AG09309 (cell line): ENCODE measurements around the gene POTEI.
"Not testable (repeated sequence)": the region's sequence is repeated elsewhere in the genome, so short reads cannot be mapped to it uniquely, and the experiment has no call there.

Experiments
- DNase-seq: peaks from one replicate; pipeline ENCODE4 v3.0.0-alpha.2; 2010; ENCODE audit warnings: low read depth
- H3K4me3 ChIP-seq: 2 replicates; pipeline ENCODE4 v1.5.1; 2011; ENCODE audit warnings: mild to moderate bottlenecking, low read depth, low read length, moderate library complexity; ENCODE audit not compliant: control insufficient read depth

POTEI gene

DNA sequence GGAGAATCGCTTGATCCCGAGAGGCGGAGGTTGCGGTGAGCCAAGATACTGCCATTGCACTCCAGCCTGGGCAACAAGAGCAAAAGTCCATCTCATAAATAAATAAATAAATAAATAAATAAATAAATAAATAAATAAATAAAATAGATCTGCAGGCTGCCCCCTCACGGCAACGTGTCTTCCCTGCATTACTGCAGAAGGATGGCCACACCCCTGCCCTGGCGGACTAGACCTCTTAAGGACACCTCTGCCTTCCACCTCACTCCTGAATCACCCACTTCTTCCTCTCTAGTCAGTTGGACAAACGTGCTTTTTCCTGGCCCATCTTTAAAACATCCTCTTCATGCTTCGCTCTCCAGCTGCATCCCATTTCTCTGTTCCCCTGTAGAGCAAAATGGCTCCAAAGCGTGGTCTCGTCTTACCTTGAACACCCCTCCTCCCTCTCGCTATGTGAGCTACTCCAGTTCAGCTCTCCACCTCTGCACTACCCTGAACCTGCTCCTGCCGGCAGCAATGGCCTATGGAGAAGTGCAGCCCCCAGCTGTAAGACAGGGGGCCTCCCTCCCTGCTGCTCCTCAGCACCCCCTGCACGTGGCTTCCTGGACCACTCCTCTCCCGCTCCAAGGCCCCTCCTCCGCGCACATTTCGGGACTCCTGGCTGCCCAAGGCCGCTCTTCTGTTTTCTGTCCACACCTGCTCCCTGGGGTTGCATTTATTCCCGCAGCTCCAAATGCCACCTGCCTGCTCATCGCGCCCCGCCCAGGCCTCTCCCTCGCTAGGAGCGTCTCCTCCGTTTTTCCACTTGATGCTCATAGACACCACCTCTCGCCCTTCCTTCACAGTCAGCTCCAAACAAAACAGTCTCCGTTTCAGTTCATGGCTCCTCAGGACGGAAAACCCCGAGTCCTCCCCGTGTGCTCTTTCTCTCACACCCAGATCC, 1.9 kb upstream of the POTEI start:
- H3K4me3 ChIP-seq, DNase-seq: not testable (repeated sequence)

DNA sequence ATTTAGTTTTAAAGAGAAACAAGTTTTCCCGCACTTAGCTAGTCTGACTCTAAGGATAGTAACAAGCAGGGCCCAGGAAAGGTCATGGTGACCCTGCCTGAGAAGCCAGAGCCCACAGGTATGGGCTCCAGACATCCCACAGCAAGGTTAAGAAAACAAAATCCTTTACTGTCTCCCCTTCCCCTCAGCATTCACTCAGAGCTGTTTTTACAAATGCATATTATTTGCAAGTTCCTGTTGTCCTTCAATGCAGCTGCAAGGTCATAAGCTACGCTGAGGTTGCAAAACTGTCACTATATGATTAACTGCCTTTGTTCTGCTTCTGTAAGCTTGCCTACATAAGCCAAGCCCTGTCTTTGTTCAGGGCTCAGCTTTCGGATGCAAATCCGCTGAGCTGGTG, 18.1 kb downstream of the POTEI start:
- DNase-seq = not testable (repeated sequence)

DNA sequence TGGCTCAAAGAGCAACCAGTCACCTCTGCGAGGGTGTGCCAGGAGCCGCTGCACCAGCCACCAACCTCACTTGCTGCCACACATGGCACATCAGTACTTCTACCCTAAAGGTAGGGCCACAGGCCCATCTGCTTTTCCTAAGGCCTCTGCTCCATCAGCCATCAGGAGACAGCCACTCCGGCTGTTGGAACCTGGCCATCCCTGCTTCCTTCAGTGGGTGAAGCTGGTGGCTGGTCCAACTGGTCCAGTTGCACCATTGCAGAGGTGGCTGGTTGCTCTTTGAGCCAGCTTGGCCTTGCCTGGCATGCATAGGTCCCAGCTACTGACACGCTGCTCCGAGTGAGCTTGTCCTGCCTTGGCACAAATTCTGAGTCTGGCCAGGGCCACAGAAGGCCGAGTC, 53.7 kb downstream of the POTEI start:
- DNase-seq, H3K4me3 ChIP-seq: not testable (repeated sequence)

More for the DNA sequence above, 18.1 kb downstream of the POTEI start:
- H3K4me3 ChIP-seq = not testable (repeated sequence)

DNA sequence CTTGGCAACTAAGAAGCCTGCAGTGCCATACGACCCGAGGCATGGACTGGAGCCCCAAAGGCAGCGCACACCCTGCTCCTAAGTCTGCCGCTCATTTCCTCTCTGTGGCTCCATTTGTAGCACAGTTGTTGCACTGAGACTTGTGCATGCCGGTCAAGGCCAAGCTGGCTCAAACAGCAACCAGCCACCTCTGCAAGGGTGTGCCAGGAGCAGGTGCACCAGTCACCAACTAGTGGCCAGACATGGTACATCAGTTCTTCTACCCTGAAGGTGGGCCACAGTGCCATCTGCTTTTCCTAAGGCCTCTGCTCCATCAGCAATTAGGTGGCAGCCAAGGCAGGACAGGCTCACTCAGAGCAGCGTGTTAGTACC, 54.4 kb downstream of the POTEI start:
- not testable (repeated sequence) for DNase-seq

DNA sequence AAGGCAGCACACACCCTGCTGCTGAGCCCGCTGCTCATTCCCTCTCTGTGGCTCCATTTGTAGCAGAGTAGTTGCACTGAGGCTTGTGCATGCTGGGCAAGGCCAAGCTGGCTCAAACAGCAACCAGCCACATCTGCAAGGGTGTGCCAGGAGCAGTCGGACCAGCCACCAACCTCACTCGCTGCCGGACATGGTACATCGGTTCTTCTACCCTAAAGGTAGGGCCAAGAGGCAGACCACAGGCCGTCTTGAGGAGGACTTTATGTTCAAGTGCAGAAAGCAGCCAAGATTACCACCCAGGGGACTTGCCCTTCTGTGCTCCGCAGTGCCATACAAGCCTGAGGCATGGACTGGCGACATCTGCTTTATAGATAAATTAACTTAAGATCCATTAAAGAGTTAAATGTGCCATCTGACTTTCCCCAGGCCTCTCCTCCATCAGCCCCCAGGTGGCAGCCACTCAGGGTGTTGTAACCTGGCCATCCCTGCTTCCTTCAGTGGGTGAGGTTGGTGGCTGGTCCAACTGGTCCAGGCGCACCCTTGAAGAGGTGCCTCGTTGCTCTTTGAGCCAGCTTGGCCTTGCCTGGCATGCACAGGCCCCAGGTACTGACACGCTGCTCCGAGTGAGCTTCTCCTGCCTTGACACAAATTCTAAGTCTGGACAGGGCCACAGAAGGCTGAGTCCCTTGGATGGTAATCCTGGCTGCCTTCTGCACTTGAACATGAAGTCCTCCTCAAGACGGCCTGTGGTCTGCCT, 55.0 kb downstream of the POTEI start:
- DNase-seq, H3K4me3 ChIP-seq: not testable (repeated sequence)

More for the DNA sequence above, 54.4 kb downstream of the POTEI start:
- not testable (repeated sequence) for H3K4me3 ChIP-seq

DNA sequence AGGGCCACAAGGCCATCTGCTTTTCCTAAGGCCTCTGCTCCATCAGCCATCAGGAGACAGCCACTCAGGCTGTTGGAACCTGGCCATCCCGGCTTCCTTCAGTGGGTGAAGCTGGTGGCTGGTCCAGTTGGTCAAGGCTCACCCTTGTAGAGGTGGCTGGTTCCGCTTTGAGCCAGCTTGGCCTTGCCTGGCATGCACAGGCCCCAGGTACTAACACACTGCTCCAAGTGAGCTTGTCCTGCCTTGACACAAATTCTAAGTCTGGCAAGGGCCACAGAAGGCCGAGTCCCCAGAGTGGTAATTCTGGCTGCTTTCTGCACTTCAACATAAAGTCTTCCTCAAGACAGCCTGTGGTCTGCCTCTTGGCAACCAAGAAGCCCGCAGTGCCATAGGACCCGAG, 56.2 kb downstream of the POTEI start:
- not testable (repeated sequence) for H3K4me3 ChIP-seq, DNase-seq

DNA sequence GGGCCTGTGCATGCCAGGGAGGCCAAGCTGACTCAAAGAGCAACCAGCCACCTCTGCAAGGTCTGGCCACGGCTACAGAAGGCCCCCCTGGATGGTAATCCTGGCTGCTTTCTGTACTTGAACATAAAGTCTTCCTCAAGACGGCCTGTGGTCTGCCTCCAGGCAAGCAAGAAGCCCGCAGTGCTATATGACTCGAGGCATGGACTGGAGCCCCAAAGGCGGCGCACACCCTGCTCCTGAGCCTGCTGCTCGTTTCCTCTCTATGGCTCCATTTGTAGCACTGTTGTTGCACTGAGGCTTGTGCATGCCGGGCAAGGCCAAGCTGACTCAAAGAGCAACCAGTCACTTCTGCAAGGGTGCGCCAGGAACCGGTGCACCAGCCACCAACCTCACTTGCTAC, 57.3 kb downstream of the POTEI start:
- not testable (repeated sequence) for DNase-seq, H3K4me3 ChIP-seq

DNA sequence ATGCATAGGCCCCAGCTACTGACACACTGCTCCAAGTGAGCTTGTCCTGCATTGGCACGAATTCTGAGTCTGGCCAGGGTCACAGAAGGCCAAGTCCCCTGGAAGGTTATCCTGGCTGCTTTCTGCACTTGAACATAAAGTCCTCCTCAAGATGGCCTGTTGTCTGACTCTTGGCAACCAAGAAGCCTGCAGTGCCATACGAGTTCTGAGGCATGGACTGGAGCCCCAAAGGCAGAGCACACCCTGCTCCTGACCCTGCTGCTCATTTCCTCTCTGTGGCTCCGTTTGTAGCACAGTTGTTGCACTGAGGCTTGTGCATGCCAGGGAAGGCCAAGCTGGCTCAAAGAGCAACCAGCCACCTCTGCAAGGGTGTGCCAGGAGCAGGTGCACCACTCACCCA, 57.9 kb downstream of the POTEI start:
- not testable (repeated sequence) for H3K4me3 ChIP-seq, DNase-seq

DNA sequence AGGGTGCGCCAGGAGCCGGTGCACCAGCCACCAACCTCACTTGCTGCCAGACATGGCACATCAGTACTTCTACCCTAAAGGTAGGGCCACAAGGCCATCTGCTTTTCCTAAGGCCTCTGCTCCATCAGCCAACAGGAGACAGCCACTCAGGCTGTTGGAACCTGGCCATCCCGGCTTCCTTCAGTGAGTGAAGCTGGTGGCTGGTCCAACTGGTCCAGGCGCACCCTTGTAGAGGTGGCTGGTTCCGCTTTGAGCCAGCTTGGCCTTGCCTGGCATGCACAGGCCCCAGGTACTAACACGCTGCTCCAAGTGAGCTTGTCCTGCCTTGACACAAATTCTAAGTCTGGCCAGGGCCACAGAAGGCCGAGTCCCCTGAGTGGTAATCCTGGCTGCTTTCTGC, 58.8 kb downstream of the POTEI start:
- H3K4me3 ChIP-seq, DNase-seq: not testable (repeated sequence)

DNA sequence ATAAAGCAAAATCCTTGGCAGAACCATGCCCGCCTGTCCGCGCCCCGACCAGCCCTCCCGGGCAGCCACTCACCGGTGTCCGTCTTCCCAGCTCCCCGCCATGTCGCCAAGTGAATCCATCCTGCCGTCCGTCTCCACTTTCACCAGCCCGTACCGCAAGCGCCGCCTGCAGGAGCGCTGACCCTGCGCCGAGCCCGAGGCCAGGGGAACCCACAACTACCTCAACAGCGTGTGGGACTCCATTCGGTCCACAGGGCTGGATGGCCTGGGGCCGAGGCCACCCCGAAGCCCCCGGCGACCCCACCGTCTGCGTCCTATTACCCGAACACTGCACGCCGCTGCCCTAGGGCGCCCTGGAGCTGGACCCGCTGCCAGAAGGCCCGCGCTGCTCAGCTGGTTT, 81.5 kb downstream of the POTEI start:
- H3K4me3 ChIP-seq, DNase-seq: not testable (repeated sequence)

DNA sequence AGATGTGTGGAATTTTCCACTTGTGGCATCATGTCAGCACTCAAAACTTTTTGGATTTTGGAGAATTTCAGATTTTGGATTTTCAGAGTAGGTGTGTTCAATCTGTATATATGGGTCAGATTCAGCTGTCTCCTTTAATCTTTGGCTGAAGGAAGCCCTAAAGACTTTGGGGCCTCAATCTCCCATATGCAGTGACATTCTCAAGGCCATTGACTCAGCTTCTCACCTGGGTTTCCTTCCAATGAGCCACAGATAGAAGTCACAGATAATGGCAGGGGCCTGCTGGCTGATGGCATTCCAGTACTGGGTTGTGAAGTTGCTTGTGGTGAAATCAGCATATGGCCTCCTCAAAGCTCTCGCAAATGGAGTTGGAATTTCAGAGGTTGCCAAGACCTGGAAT, 90.3 kb downstream of the POTEI start:
- not testable (repeated sequence) for DNase-seq, H3K4me3 ChIP-seq

DNA sequence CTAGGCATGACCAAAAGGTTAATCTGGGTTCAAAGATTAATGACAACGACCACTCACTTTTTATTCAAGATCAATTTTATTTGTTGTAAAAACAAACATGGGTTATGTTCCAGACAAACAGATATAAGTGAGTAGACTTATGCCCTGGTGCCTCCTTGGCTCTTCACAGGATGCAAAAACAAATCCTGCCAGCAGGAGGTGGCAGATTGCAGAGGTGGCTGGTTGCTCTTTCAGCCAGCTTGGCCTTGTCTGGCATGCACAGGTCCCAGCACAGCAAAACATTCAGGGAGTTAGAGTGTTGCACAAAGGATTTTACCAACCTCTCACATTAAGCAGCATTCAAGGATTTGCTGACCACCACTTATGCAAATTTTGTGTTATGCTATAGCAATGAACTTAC, 92.4 kb downstream of the POTEI start:
- H3K4me3 ChIP-seq, DNase-seq: not testable (repeated sequence)
